GM21423 (cell line): ENCODE results near the gene PEX10.
A peak's percentile ranks its signal among the peaks of the same experiment; 100 is the strongest.
"Not testable (repeated sequence)": the region's sequence is repeated elsewhere in the genome, so short reads cannot be mapped to it uniquely, and the experiment has no call there.

Experiments
- ATAC-seq: cut with Tn5 transposase; IDR thresholded peaks from one replicate; pipeline ENCODE4 v1.9.1; 2021; ENCODE audit warnings: mild to moderate bottlenecking, moderate library complexity; ENCODE audit not compliant: unreplicated experiment

PEX10 gene

GRCh38 chr1:2412395-2412772, at the start of gene PEX10:
Gene PEX10 (minus strand): TSS chr1:2412564. CDS start chr1:2412502, 62 bp downstream.
- peak; percentile 81 for ATAC-seq

GRCh38 chr1:2460996-2461751, 48.8 kb upstream of the PEX10 start:
- ATAC-seq: no peak

GRCh38 chr1:2460203-2460602, 47.8 kb upstream of the PEX10 start:
- no peak for ATAC-seq

GRCh38 chr1:2459757-2460156, 47.4 kb upstream of the PEX10 start:
- ATAC-seq: no peak

GRCh38 chr1:2459102-2459753, 46.9 kb upstream of the PEX10 start:
- ATAC-seq: not testable (repeated sequence)

- ATAC-seq: no peak
These were observed 46.3 kb upstream of the PEX10 start for GRCh38 chr1:2458687-2459086.

- no peak for ATAC-seq
These were observed 45.1 kb upstream of the PEX10 start for GRCh38 chr1:2457444-2457843.

GRCh38 chr1:2455757-2456156, 43.4 kb upstream of the PEX10 start:
- no peak for ATAC-seq

GRCh38 chr1:2454227-2454626, 41.9 kb upstream of the PEX10 start:
- ATAC-seq: no peak

GRCh38 chr1:2452932-2453315, 40.6 kb upstream of the PEX10 start:
- no peak for ATAC-seq

GRCh38 chr1:2452201-2452931, 40.0 kb upstream of the PEX10 start:
- ATAC-seq: no peak

- ATAC-seq: no peak
These were observed 39.4 kb upstream of the PEX10 start for GRCh38 chr1:2451741-2452140.

- ATAC-seq: no peak
These were observed 37.5 kb upstream of the PEX10 start for GRCh38 chr1:2449636-2450454.

- ATAC-seq: no peak
These were observed 35.7 kb upstream of the PEX10 start for GRCh38 chr1:2448098-2448445.

- ATAC-seq: no peak
These were observed 35.1 kb upstream of the PEX10 start for GRCh38 chr1:2447276-2448097.

GRCh38 chr1:2446861-2447260, 34.5 kb upstream of the PEX10 start:
- ATAC-seq: no peak

- ATAC-seq: no peak
These were observed 34.0 kb upstream of the PEX10 start for GRCh38 chr1:2446394-2446793.

GRCh38 chr1:2445823-2446215, 33.5 kb upstream of the PEX10 start:
- ATAC-seq: no peak

GRCh38 chr1:2445162-2445822, 32.9 kb upstream of the PEX10 start:
- ATAC-seq: no peak

- ATAC-seq: no peak
These were observed 31.8 kb upstream of the PEX10 start for GRCh38 chr1:2444138-2444591.
